ENCODE results near the gene GLCE.

DNA sequence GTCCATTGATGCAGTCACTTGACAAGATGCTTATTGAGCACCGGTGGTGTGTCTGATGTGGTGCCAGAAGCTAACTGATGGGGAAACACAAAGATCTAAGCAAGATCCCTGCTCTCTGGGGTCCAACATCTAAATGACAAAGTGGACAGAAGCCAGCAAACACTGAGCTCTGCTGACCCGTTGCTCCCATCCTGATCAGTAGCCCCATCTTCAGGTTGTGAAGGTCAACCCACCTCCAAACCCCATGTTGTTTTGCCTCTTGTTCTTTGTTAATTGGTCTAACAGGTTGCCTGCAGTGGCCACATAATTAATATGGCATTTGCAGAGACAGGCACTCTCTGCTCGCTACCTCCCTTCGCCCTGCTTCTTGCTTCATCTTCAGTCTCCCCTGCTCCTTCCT, 21.5 kb upstream of the GLCE start:
- TF ChIP-seq, protein P1, sequence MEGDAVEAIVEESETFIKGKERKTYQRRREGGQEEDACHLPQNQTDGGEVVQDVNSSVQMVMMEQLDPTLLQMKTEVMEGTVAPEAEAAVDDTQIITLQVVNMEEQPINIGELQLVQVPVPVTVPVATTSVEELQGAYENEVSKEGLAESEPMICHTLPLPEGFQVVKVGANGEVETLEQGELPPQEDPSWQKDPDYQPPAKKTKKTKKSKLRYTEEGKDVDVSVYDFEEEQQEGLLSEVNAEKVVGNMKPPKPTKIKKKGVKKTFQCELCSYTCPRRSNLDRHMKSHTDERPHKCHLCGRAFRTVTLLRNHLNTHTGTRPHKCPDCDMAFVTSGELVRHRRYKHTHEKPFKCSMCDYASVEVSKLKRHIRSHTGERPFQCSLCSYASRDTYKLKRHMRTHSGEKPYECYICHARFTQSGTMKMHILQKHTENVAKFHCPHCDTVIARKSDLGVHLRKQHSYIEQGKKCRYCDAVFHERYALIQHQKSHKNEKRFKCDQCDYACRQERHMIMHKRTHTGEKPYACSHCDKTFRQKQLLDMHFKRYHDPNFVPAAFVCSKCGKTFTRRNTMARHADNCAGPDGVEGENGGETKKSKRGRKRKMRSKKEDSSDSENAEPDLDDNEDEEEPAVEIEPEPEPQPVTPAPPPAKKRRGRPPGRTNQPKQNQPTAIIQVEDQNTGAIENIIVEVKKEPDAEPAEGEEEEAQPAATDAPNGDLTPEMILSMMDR (conservative IDR thresholded peaks at IDR 0.05 in 1 of 2, IDR thresholded peaks at IDR 0.05 in 1 of 2; ENCODE audit: low read depth in 1 of 2, low read length in 2 of 2) = no peak
- peak; percentile 35 for TF ChIP-seq EZH2 (IDR thresholded peaks at IDR 0.05; ENCODE audit: low read length, missing control alignments)

Measured in fibroblast of lung (primary cell).